Activated gamma-delta T cell treated with Interleukin-2 at 50 U/mL for 16 hours (primary cell): Measurements from ENCODE around the gene ALDH5A1.
"Not testable (repeated sequence)": the region's sequence is repeated elsewhere in the genome, so short reads cannot be mapped to it uniquely, and the experiment has no call there.

Source experiments
- DNase-seq: peaks from one replicate; pipeline ENCODE4 v3.0.0-alpha.2; 2020

The ALDH5A1 gene

DNA sequence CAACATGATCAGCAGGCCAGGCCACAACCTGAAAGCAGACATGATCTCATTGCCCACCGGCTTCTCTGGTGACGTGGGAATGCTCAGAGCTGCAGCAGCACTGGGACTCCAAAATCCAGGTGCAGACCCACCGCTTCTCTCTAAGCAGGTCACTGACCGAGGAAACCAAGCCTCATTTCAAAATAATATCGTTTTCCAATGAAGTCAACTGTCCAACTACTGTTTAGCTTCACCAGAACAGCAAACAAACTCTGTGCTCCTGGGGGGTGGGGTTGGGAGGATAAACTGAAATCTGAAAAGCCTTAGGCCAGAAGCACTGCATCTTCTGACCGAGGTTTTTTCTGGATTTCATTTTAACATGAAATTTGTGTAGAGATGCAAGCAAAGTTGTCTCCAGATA, 5.3 kb upstream of the ALDH5A1 start, which contains the start of gene GPLD1:
GPLD1 (minus strand) TSS at position 109 of the 400 bp plus-strand sequence; CDS start at position 42, 67 bp downstream.
- DNase-seq: no peak

DNA sequence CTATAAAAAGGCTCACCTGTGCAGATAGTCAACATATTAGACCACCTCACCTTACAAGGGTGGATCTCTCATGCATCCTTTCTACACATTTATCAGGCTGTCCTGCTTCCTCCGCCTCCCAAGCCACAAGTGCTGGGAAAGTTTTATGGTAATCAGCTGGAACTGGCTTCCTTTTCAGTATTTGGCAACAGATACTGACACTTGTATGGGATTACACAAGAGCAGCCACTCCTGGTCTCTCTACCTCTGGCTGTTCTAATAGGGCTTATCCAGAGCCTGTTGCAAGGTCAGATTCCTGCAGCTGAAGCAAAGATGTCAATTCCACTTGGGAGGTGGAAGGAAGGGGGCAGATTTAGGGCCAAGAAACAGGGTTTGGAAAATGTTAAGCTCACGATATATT, 4.9 kb upstream of the ALDH5A1 start:
- no peak for DNase-seq

DNA sequence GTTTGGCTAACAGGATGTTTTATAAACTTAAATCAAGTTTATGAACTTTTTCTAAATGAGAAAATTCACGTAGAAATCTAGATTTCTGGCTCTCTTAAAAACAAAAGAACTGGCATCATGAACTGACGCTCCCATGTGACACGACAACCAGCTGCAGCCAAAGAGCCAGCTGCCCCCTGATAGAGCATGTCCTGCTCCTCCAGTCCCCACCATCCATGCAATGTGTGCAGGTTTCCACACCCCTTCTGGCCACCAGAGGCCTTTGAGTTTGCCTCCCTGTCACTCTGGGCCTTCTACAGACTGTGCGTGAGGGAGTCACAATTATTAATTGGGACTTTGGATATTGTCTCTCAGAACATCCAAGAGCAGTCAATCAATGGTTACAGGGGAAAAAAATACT, 3.8 kb upstream of the ALDH5A1 start:
- DNase-seq: no peak

DNA sequence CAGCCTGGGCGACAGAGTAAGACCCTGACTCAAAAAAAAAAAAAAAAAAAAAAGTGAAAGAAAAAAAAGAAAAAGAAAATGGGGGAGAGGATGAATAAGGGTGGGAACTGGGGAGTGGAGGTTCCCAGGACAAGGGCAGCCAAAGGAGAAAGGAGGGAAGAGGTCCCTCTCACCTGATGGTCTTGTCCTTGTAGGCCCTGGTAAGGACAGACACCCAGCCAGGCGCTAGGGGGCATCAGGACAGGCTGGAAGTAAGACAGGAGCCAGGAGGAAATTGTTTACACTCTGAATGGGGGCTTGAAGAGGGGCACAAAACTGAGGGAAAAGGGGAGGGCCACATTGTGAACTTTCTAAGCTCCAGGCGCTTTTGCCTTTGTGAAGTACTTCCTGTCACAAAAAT, 2.3 kb upstream of the ALDH5A1 start:
- DNase-seq: no peak

DNA sequence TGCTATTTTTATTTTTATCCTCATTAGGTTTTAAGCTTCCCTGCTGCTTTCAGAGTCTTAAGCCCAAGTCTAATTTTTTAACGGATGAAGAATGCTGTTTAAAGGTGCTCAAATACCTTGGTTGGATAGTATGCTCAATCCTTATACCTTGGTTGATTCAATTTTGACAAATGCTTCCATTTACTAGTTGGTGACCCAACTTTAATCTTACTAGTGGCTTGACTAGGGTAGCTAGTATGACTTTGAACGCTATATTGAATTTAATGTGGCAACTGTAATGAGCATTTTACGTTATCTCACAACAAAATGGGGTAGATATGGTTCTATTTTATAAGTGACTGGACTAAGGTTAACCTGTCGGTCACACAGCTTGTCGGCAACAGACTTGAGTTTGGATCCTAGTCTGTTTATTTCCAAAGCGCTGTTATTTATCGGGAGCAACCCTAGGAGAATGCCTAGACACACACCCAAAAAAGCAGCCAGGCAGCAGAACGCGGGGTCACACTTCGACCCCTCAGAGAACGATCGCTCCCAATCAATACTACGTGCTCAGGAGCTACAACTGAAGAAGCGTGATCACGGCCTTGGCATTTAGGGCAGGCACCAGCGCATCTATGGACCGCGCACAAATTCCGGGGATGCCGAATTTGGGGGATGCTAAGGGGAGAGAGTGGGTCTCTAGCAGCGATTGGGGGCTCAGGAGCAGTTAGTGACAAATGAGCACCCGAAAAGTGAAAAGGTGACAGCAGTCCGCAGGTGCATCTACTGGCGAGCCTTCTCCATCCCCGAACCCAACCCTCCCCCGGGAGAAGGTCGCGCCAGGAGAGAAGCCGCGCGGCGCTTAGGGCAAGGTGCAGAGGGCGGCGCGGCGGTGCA, 586 bp upstream of the ALDH5A1 start:
- no peak for DNase-seq

DNA sequence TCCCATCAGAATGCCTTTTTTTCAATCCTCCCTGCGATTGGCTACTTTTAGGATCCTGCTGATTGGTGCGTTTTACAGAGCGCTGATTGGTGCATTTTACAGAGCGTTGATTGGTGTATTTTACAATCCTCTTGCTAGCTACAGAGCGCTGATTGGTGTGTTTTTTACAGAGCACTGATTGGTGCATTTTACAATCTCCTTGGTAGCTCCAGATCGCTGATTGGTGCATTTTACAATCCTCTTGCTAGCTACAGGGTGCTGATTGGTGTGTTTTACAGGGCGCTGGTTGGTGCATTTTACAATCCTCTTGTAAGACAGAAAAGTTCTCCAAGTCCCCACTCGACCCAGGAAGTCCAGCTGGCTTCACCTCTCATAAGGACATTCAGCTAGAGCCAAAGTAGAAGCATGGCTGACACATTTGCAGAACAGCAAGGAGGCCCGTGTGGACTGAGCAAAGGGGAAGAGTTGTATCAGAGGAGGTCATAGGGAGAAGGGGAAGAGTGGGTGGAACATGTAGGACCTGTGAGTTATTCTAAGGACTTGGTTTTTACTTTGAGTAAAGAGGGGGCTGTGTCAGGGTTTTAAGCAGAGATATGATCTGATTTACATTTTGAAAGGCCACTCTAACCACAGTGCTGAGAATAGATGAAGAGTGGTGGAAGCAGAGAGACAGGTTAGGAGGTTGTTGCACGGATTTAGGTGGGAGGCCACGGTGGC, 2.6 kb downstream of the ALDH5A1 start:
- no peak for DNase-seq

DNA sequence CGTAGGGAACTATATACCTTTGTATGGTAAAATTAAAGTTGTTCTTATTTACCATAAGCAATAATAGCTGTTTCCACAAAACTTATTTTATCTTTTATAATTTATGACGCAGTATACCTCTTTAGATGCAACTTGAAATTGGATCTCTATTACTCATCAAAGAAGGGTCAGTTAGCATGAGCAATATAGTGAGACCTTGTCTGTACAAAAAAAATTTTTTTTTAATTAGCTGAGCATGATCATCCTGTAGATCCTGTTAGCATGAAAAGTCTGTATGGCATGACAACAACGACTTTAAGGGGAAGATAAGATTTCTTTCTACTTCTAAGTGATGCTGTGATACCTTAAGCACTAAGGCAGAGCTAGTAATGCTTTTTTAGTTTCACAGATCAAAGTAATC, 5.9 kb downstream of the ALDH5A1 start:
- DNase-seq: no peak

DNA sequence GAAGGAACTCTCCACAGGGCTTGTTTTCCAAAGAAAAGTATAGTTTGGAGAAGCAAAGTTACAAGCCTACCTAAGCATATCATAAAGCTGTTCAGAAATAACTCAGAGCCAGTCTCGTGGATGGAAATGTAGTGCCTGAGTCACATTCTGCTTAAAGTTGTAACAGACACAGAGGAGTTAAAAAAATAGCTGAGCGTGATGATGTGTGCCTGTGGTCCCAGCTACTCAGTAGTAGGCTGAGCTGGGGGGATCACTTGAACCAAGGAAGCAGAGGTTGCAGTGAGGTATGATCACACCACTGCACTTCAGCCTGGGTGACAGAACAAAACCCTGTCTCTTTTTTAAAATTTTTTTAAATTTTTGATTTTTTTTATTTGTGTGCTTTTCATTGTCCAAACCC, 6.6 kb downstream of the ALDH5A1 start:
- no peak for DNase-seq

DNA sequence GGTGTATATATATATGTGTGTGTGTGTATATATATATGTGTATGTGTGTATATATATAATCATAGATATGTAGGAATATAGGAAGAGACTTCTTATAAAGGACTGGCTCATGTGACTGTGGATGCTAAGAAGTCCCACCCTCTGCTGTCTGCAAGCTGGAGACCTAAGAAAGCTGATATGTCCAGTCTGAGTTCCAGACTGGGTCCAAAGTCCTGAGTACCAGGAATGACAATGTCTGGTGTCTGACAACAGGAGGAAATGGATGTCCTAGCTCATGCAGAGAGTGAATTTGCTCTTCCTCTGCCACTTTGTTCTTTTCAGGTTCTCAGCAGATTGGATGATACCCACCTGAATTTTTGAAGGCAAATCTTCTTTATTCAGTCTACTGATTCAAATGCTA, 7.1 kb downstream of the ALDH5A1 start:
- DNase-seq: no peak

DNA sequence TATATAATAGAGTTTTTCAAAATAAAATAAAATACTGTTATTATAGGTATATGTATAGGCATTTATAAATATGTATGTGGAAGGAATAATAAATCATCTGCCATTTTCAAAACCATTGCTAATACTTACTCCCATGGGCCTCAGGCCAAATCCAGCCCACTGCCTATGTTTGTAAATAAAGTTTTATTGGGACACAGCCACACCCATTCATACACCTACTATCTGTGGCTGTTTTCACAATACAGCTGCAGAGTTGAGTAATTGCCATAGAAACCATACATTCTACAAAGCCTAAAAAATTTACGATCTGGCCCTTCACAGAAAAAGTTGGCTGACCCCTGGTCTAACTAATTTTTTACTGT, 9.5 kb downstream of the ALDH5A1 start:
- DNase-seq: no peak

DNA sequence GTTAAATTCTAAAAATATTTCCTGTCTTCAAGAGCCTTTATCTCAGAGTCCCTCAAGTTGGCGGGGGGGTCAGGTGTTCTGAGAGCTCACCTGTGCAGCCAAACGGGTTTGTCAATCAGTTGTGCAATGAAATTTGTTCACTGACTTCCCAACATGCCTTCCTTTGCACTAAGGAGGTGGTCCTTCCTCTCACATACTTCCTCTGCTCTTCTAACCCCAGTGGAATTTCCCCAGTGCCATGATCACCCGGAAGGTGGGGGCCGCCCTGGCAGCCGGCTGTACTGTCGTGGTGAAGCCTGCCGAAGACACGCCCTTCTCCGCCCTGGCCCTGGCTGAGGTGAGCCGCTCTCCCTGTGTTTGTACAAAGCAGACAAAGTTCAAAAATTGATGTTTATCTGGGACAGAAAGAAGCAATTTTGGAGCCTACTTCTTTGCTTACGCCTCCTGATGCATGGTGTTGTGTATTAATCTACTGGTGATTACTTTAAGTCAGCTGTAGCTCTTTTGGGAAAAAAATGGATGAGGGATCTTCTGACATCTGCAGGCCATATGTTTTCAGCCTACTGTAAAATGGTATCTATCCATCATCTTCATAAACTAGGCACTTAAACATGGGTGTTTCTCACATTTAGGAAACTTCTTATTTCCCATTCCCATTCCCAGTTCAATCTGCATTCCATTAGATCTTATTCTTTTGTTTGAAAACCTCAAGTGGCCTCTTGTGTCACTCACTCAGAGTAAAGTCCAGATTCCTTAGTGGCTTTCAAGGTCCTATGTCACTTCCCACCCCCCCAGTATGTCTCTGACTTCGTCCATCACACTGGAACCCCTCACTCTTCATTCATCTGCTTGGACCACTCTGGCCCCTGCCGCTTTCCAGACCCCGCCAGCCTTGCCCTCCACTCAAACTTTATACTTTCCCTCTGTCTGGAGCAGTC, 10.1 kb downstream of the ALDH5A1 start:
- DNase-seq: no peak

DNA sequence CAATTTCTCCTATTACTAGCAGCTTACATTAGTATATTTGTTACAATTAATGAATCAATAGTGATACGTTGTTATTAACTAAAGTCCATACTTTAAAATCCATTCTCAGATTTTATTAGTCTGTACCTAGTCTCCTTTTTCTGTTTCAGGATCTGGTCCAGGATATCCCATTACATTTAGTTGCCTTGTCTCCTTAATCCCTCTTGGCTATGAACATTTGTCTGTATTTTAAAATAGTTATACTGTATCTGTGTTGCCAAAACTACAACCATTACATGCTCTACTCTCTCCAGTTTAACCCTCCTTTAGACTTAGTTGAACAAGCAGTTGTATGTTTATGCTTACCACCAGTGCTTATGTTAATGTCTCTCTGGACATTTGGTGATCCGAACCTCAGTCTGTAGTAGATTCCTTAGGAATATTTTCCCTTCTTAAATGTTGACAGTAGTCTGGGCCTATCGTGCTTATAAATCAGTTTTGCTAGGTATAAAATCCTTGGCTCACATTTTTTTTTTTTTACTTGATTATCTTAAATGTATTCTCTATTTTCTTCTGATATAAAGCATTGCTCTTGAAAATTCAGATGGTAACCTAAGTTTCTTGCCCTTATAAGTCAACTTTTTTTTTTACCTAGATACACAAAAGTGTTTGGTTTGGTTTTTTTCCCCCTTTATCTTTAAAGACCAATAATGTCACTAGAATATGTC, 12.2 kb downstream of the ALDH5A1 start:
- no peak for DNase-seq

DNA sequence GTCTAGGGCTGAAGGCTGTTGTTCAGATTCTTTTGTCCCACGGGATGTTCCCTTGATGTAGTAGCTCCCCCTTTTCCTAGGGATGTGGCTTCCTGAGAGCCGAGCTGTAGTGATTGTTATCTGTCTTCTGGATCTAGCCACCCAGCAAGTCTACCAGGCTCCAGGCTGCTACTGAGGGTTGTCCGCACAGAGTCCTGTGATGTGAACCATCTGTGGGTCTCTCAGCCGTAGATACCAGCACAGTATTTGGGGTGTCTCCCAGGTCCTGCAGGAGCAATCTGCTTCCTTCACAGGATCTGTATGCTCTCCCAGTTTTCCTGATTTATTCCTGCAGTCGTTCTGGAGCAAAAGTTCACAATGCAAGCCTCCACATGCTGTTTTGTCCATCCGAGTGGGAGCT, 17.2 kb downstream of the ALDH5A1 start:
- not testable (repeated sequence) for DNase-seq

DNA sequence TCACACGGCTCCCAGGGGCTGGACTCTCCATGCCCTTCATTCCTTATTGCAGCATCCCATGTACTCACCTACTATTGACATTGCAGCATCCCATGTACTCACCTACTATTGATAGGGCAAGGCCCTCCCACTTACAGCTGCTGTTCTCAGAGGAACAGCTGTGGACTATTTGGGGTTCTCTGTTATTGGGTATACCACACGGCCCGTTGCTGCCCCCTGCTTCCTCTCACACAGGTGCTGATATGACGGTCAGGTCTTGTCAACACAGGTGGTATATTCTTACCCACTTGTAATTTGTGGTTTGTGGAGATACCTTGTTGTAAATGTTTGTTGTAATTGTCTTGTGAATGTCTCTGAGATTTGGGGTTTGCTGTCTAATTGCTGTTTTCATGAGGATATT, 18.8 kb downstream of the ALDH5A1 start:
- DNase-seq: no peak

DNA sequence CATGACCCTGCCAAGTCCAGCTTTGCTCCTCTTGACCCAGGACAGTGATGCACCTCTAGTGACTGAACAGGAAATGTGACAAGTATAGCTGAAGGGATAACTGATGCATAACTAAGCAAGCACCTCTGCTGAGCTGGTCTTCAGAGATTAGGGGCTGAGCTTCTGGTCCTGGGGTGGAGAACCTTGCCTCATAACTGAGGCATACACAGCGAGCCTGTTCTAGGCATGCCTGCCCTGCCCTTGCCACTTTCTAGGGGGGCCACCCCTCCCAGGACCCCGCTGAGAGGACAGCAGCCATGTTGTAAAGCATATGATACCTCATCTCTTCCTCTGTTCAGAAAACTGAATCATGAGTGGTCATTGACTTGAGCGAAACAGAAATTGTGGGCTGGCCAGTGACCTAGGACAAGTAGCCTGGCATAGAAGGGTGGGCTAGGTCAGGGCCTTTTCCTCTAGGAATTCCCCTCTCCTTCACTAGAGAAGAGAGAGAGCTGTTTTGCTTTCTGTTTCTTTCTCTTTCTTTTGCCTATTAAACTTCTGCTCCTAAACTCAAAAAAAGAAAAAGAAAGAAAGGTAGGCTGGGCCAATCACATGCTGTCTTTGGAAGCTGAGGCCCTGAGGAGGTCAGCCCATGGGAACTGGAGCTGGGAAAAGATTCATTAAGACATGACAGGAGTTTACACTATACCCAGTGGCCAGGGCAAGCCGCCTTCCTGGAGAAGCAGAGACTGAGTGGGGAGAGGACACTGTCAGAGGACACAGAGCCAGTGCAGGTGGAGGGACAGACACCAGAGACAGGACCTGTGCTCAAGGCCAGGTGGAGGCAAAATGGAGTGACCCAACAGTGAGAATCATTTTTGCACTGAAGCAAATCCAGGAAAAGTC, 23.1 kb downstream of the ALDH5A1 start:
- DNase-seq: no peak

DNA sequence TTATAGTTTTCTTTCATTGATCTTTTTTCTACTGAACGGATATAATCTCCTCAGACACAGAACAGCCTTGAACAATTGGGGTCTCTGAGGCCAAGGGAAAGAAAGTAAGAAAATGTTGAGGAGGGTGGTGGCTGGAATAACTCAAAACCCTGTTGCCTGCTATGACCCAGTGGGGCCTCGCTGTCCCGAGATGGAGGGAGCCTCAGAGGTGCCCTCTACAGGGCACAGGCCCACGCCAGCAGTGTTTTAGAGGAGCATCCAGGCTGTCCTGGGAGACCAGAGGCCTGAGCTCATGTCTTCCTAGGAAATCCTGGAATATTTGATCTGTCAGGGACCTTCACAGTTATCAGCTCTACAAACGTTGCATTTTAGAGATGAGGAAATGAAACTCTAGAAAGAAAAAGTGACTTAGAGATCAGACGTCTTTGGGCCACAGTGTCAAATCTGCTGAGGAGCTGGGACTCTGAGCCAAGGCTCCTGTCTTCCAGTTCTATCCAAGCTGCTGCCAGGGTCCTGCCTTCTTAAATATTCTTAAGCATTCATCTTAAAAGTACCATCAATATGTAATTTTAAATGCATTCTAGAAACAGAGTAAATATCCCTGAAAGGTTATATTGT, 26.3 kb downstream of the ALDH5A1 start:
- DNase-seq: peak; percentile 18

DNA sequence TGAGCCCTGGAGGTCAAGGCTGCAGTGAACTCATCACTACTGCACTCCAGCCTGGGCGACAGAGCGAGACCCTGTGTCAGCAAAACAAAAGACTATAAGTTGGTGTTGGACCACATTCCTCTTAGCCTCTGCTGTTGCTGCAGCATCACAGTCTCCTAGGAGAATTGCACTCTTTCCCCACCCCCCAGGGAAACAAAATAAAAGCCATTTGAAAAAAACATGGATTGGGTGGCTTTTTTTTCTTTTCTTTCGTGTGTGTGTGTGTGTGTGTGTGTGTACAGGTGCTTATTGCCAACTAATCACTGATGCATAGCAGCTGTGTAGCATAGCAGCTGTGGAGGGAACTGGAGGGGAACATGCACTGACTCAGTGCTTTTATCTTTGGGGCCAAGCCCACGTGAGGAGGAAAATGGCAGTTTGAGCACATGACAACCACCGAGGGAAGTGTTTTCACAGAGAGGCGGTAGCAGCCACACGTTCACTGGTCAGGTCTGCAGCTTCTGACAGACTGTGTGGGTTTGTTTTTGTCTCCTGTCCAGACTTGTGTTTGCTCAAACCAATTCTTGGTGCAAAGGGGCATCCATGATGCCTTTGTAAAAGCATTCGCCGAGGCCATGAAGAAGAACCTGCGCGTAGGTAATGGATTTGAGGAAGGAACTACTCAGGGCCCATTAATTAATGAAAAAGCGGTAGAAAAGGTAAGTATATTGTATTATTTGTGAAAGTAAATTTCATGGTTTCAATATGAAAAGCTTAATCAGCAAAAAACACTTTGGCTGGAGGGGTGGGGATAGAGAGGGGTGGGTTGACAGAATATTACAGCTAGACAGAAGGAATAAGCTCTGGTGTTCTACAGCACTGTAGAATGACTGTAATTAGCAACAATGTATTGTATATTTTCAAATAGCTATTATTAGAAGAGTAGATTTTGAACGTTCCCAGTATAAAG, 27.7 kb downstream of the ALDH5A1 start:
- no peak for DNase-seq

DNA sequence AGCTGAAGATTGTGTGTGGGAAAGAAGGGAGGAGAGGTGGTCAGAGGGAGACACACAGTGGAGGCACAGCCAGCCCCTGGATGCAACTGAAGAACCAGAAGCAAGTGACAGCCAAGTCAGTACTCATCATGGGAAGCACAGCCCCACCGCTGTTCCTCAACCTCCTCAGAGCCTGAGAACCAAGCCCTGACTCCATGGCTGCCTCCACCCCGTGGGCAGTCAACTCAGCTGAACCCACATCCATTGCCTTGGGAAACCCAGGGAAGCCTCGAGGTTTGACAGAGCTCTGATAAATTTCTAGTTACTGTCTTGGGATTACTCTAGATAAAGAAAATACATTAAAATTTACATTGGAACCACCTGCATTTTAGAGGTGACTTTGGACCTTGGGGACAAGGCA, 29.6 kb downstream of the ALDH5A1 start:
- no peak for DNase-seq

DNA sequence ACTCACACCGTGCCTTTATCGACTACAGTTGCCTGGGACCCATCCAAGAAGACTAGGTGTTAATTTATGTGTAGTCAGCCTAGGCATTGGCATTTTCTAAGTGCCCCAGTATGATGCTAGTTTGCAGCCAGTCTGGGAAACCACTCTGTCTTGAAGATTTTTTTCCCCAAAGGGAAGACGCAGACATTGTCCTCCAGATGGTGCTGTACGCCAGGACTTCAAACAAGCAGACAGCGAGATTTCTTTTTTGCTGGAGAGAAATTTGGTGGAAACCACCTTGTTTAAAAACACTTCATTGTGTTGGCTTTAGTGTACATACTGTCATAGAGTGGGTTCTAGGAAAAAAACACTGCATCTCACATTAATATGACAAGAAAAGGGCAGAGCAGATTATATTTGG, 30.0 kb downstream of the ALDH5A1 start:
- DNase-seq: no peak

DNA sequence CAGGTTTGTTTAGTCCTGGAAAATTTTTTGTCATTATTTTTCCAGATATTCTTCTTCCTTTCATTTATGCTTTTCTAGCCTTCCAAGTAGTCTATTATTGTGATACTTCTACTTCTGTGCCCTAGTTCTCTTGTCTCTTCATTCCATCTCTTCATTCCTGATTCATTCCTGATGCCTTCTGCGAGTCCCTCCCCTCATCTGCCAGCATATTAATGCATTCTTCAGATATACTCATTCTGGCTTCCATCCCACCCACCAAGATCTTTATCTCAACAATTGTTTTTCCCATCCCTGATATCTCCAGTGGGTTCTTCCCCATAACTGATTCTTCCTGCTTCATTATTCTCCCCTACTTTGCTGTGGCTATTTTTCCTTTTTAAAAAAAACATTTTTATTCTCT, 35.2 kb downstream of the ALDH5A1 start:
- DNase-seq: no peak
